H1 (cell line): ENCODE measurements around the gene APC2. TPM values are rescaled to one million over a fixed set of nuclear protein-coding genes. Genes with fewer than 3 reads are reported as not detected.

Source experiments
- CTCF ChIA-PET: fragments of 300-600 bp; sonication (Branson Sonifier 250); formaldehyde crosslinking; loops from one replicate; lab custom pipeline; 2021; ENCODE audit not compliant: partially characterized antibody; lab: Charles Lee
- POLR2A ChIA-PET: fragments of 300-600 bp; sonication (Branson Sonifier 250); formaldehyde crosslinking; loops from one replicate; lab custom pipeline; 2021; ENCODE audit warnings: inconsistent platforms; ENCODE audit not compliant: partially characterized antibody; lab: Charles Lee
- DNase-seq, 2 experiments: peaks; one replicate each; pipeline versions ENCODE4 v3.0.0 to v3.0.0-alpha.2; 2010 to 2022; ENCODE audit warnings: low spot score in 2 of 2, low read depth in 1 of 2, mixed read lengths in 1 of 2
- FAIRE-seq: peaks from 2 replicates; lab custom pipeline; 2011; peaks lifted over from hg19 to GRCh38; lab: Jason Lieb, UNC
- H2AFZ ChIP-seq: 2 replicates; pipeline ENCODE4 v1.8.1; 2012; ENCODE audit warnings: low read length, inconsistent platforms
- H2AK5ac ChIP-seq: 2 replicates; pipeline ENCODE4 v1.6.1; 2013; ENCODE audit warnings: low read depth, low read length
- H2BK120ac ChIP-seq: replicated peaks from 2 replicates; pipeline ENCODE3; 2013; ENCODE audit warnings: low read depth, low read length, inconsistent platforms
- H2BK12ac ChIP-seq: 2 replicates; pipeline ENCODE4 v1.6.1; 2013; ENCODE audit warnings: low read depth, low read length
- H2BK15ac ChIP-seq: 2 replicates; pipeline ENCODE4 v1.6.1; 2013; ENCODE audit warnings: low read length
- H2BK20ac ChIP-seq: 2 replicates; pipeline ENCODE4 v1.6.1; 2013; ENCODE audit warnings: low read length
- H2BK5ac ChIP-seq: 2 replicates; pipeline ENCODE4 v1.6.1; 2013; ENCODE audit warnings: low read depth, low read length
- H3K14ac ChIP-seq: 2 replicates; pipeline ENCODE4 v1.6.1; 2013; ENCODE audit warnings: inconsistent platforms; ENCODE audit not compliant: insufficient read length
- H3K18ac ChIP-seq: 2 replicates; pipeline ENCODE4 v1.6.1; 2013; ENCODE audit warnings: low read length; ENCODE audit errors: extremely low read depth
- H3K23ac ChIP-seq: 2 replicates; pipeline ENCODE4 v1.6.1; 2013; ENCODE audit warnings: inconsistent platforms; ENCODE audit not compliant: insufficient read length
- H3K23me2 ChIP-seq: 2 replicates; pipeline ENCODE4 v1.6.1; 2013; ENCODE audit warnings: low read depth, low read length
- H3K27ac ChIP-seq: 2 replicates; pipeline ENCODE4 v1.6.1; 2011; ENCODE audit warnings: low read depth, low read length, inconsistent platforms
- H3K27me3 ChIP-seq, 4 experiments: replicated peaks in 1 of 4; 1 replicate in 1 of 4; 2 replicates in 3 of 4; pipeline versions ENCODE4 v1.6.1 to v1.8.1; 2011 to 2013; ENCODE audit warnings: low read length in 3 of 4, mild to moderate bottlenecking in 3 of 4, inconsistent platforms in 2 of 4, mixed read lengths in 2 of 4, moderate library complexity in 1 of 4; ENCODE audit not compliant: control insufficient read depth in 3 of 4, insufficient read depth in 3 of 4; ENCODE audit errors: extremely low read depth in 1 of 4
- H3K36me3 ChIP-seq, 4 experiments: 2 replicates each; pipeline versions ENCODE4 v1.6.1 to v1.8.1; 2011 to 2013; ENCODE audit warnings: mild to moderate bottlenecking in 4 of 4, low read length in 3 of 4, moderate library complexity in 2 of 4, control low read depth in 1 of 4, inconsistent platforms in 1 of 4; ENCODE audit not compliant: insufficient read depth in 4 of 4, control insufficient read depth in 2 of 4
- H3K4ac ChIP-seq: replicated peaks from 2 replicates; pipeline ENCODE3; 2013; ENCODE audit warnings: low read length, low read depth, mixed read lengths, inconsistent platforms; ENCODE audit not compliant: insufficient read length
- H3K4me1 ChIP-seq, 4 experiments: replicated peaks in 1 of 4; 1 replicate in 1 of 4; 2 replicates in 3 of 4; pipeline versions ENCODE4 v1.6.1 to v1.8.1; 2011 to 2013; ENCODE audit warnings: low read length in 3 of 4, inconsistent platforms in 2 of 4, mixed read lengths in 1 of 4; ENCODE audit not compliant: insufficient read depth in 4 of 4, control insufficient read depth in 3 of 4
- H3K4me2 ChIP-seq, 2 experiments: 2 replicates each; pipeline versions ENCODE4 v1.6.1 to v1.8.1; 2011 to 2013; ENCODE audit warnings: low read depth in 2 of 2, low read length in 2 of 2, control low read depth in 1 of 2, inconsistent platforms in 1 of 2, mild to moderate bottlenecking in 1 of 2; ENCODE audit not compliant: insufficient read depth in 1 of 2
- H3K4me3 ChIP-seq, 4 experiments: fragments of 200-600, 300-600 bp in 1 of 4; sonication (generic), shearing (Covaris generic), sonication (Bioruptor Twin) in 1 of 4; 2 replicates each; pipeline versions ENCODE4 v1.5.1 to v1.8.1; 2011 to 2016; ENCODE audit warnings: low read length in 4 of 4, low read depth in 3 of 4, control low read depth in 2 of 4, inconsistent platforms in 2 of 4, mild to moderate bottlenecking in 2 of 4, mixed read lengths in 1 of 4, moderate library complexity in 1 of 4; ENCODE audit not compliant: insufficient read depth in 2 of 4; ENCODE audit errors: extremely low read depth in 1 of 4
- H3K56ac ChIP-seq: replicated peaks from 2 replicates; pipeline ENCODE3; 2013; ENCODE audit warnings: low read depth, mild to moderate bottlenecking, mixed read lengths, low read length, inconsistent platforms; ENCODE audit not compliant: insufficient read length
- H3K79me1 ChIP-seq: 2 replicates; pipeline ENCODE4 v1.6.1; 2013; ENCODE audit warnings: low read depth, low read length, control low read depth
- H3K79me2 ChIP-seq, 2 experiments: 2 replicates each; pipeline versions ENCODE4 v1.6.1 to v1.8.1; 2012 to 2013; ENCODE audit warnings: low read length in 2 of 2, mild to moderate bottlenecking in 2 of 2, inconsistent platforms in 1 of 2; ENCODE audit not compliant: insufficient read depth in 2 of 2, control insufficient read depth in 1 of 2
- H3K9ac ChIP-seq, 4 experiments: replicated peaks in 1 of 4; 1 replicate in 1 of 4; 2 replicates in 3 of 4; pipeline versions ENCODE4 v1.6.1 to v1.8.1; 2011 to 2013; ENCODE audit warnings: low read depth in 3 of 4, low read length in 3 of 4, control low read depth in 2 of 4, mild to moderate bottlenecking in 2 of 4, moderate library complexity in 2 of 4, inconsistent platforms in 1 of 4; ENCODE audit errors: extremely low read depth in 1 of 4
- H3K9me3 ChIP-seq, 2 experiments: 2 replicates each; pipeline versions ENCODE4 v1.6.1 to v1.8.1; 2012 to 2013; ENCODE audit warnings: mild to moderate bottlenecking in 2 of 2, moderate library complexity in 2 of 2, control low read depth in 1 of 2, inconsistent platforms in 1 of 2, low read depth in 1 of 2, low read length in 1 of 2, mixed read lengths in 1 of 2; ENCODE audit not compliant: insufficient read depth in 2 of 2
- H4K20me1 ChIP-seq, 2 experiments: replicated peaks in 1 of 2; 2 replicates each; pipeline versions ENCODE3 to v1.8.1; 2011 to 2013; ENCODE audit warnings: inconsistent platforms in 2 of 2, low read length in 2 of 2, mild to moderate bottlenecking in 1 of 2; ENCODE audit not compliant: insufficient read depth in 2 of 2, control insufficient read depth in 1 of 2
- H4K5ac ChIP-seq: 2 replicates; pipeline ENCODE4 v1.6.1; 2013; ENCODE audit warnings: low read length, low read depth, mixed read lengths, inconsistent platforms; ENCODE audit not compliant: insufficient read length
- H4K8ac ChIP-seq: 2 replicates; pipeline ENCODE4 v1.8.0; 2013; ENCODE audit warnings: mild to moderate bottlenecking, moderate library complexity, low read length, inconsistent platforms; ENCODE audit not compliant: insufficient read depth; ENCODE audit errors: extremely low read depth
- H4K91ac ChIP-seq: replicated peaks from 2 replicates; pipeline ENCODE3; 2013; ENCODE audit warnings: low read length, mixed read lengths, inconsistent platforms; ENCODE audit not compliant: insufficient read length
- CHD1 ChIP-seq: IDR thresholded peaks from 2 replicates; pipeline ENCODE4 v1.6.1; 2012; ENCODE audit warnings: low read depth, low read length, improper control_type of control experiment
- KDM5A ChIP-seq: fragments of 200-600 bp; IDR thresholded peaks from 2 replicates; pipeline ENCODE4 v1.7.1; 2012; ENCODE audit warnings: mild to moderate bottlenecking, low read length, inconsistent platforms, mixed read lengths
- MAFK ChIP-seq: IDR thresholded peaks from 2 replicates; pipeline ENCODE4 v1.6.1; 2012; ENCODE audit warnings: low read depth, mild to moderate bottlenecking, improper control_type of control experiment, low read length
- POLR2AphosphoS5 ChIP-seq: IDR thresholded peaks from 2 replicates; pipeline ENCODE4 v1.6.1; 2011; ENCODE audit warnings: low read depth, low read length
- SP1 ChIP-seq: IDR thresholded peaks from 2 replicates; pipeline ENCODE4 v1.6.1; 2011; ENCODE audit warnings: low read depth, low read length
- SP4 ChIP-seq: IDR thresholded peaks from 2 replicates; pipeline ENCODE4 v1.6.1; 2012; ENCODE audit warnings: low read length, inconsistent platforms
- YY1 ChIP-seq: IDR thresholded peaks from 2 replicates; pipeline ENCODE4 v1.6.1; 2011; ENCODE audit warnings: low read depth, mild to moderate bottlenecking, low read length
- WGBS, 2 experiments: shearing (Covaris generic) in 1 of 2; methylation state at CpG; one replicate each; pipeline versions ENCODE4 v1.1.6 to v1.1.7; 2013 to 2015; ENCODE audit warnings: low lambda C conversion rate in 2 of 2, mixed read lengths in 2 of 2, inconsistent platforms in 1 of 2, low coverage in 1 of 2, missing lambda C conversion rate in 1 of 2; ENCODE audit not compliant: insufficient replicate concordance in 2 of 2, insufficient coverage in 1 of 2, insufficient read length in 1 of 2; ENCODE audit errors: extremely low coverage in 1 of 2, missing lambda C conversion rate in 1 of 2; 5-methylcytosine and 5-hydroxymethylcytosine counted together
- polyA plus RNA-seq, 7 experiments: library from polyadenylated mRNA; depleted of rRNA in 3 of 7; stranded (reverse) in 5 of 7; unstranded in 2 of 7; fragments of >200 nt in 5 of 7; fragments of 200-250 nt in 2 of 7; gene quantifications; 1 replicate in 5 of 7; 2 replicates in 1 of 7; 4 replicates in 1 of 7; pipeline versions ENCODE4 v1.2.1 to v1.2.3, GENCODE V29; 2011 to 2013; ENCODE audit warnings: missing spikeins in 2 of 7, mixed read lengths in 2 of 7
- total RNA-seq: library from RNA; stranded (reverse); fragmentation: NEBNext Ultra II Directional; extraction: Animal tissue kit (Norgen Biotek cat#: 25700); gene quantifications from 2 replicates; pipeline ENCODE4 v1.2.1, GENCODE V29; 2021
- TF ChIP-seq, protein P1 (sequence below), 3 experiments: IDR thresholded peaks; 1 replicate in 2 of 3; 2 replicates in 1 of 3; pipeline versions ENCODE4 v1.5.1 to v1.6.1; 2011; ENCODE audit warnings: low read length in 3 of 3, mild to moderate bottlenecking in 3 of 3, inconsistent platforms in 2 of 3, low read depth in 1 of 3, moderate library complexity in 1 of 3; ENCODE audit not compliant: insufficient read depth in 1 of 3; ENCODE audit errors: control extremely low read depth in 1 of 3
- TF ChIP-seq, protein P2 (sequence below): IDR thresholded peaks from 2 replicates; pipeline ENCODE4 v1.6.1; 2011; ENCODE audit warnings: low read length, improper control_type of control experiment

APC2 gene
- total and polyA plus RNA-seq, 2 of the 8 experiments (the other 6 are each of a cell fraction or from before 2014, with no cell fraction given), result 1.3 to 4.1 TPM

DNA sequence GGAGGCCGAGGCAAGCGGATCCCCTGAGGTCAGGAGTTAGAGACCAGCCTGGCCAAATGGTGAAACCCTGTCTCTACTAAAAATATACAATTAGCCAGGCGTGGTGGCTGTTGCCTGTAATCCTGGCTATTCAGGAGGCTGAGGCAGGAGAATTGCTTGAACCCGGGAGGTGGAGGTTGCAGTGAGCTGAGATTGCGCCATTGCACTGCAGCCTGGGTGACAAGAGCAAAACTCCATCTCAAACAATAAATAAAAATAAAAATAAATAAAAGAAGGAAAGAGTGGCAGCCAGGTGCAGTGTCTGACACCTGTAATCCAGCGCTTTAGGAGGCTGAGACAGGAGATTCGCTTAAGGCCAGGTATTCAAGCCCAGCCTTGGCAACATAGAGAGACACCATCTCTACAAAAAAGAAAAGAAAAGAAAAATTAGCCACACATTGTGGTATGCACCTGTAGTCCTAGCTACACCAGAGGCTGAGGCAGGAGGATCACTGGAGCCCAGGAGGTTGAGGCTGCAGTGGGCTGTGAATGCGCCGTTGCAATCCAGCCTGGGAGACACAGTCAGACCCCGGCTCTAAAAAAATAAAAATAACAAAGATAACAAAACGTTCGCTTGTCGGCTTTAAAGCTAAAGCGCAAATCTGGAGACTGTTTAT lies 52.6 kb downstream of the APC2 start:
- Histone ChIP-seq H2BK15ac (no peak overlapping the region), H3K56ac (no peak overlapping the region), H2BK12ac (0 out of 2 replicates have a peak overlapping the region, but pooled peaks have one; percentile 39), H3K27ac (no peak overlapping the region), H3K4me3 (peak overlapping the region in 1 of 4 experiments; percentile 52; a peak in 1 of 8 replicates), H3K9me3 (peaks cover 5 to 11% of the 10 kb centered on the region in 2 experiments; a peak in 2 of 4 replicates), H3K18ac (no peak overlapping the region), H3K14ac (no peak overlapping the region), H3K4me2 (peak overlapping the region; percentile 54 to 62), H3K4ac (no peak overlapping the region), H4K20me1 (no peaks in the 10 kb centered on the region), H3K23ac (no peak overlapping the region), H3K36me3 (no peaks in the 10 kb centered on the region), H4K91ac (no peak overlapping the region), H3K79me2 (no peaks in the 10 kb centered on the region), H3K27me3 (peaks cover 0 to 19% (median 16%) of the 10 kb centered on the region in 4 experiments; a peak in 5 of 7 replicates), H4K5ac (no peak overlapping the region), H2AFZ (no peak overlapping the region), H4K8ac (no peak overlapping the region), H3K4me1 (peaks cover 0 to 10% (median 6%) of the 10 kb centered on the region in 4 experiments; a peak in 5 of 7 replicates), H2BK120ac (no peak overlapping the region), H3K23me2 (peaks cover 4% of the 10 kb centered on the region; the same call in 1 of the 2 replicates), H2AK5ac (no peak overlapping the region), H2BK20ac (no peak overlapping the region), H3K79me1 (no peaks in the 10 kb centered on the region), H2BK5ac (no peak overlapping the region), H3K9ac (no peak overlapping the region)
- FAIRE-seq (no peak), DNase-seq (no peak)
- POLR2A ChIA-PET, result interaction anchor here (0.6 to 2.6 kb wide), 5 partner anchors 11 to 259 kb away, joined by 3 to 7 read pairs (median 3); partner anchors contain the start of gene REEP6
- CTCF ChIA-PET, result interaction anchor here (0.5 to 3.9 kb wide), 11 partner anchors 9 to 324 kb away, joined by 3 to 14 read pairs (median 3); no protein-coding TSS in a partner anchor
- 90% methylated on average over 14 of the region's 14 CpGs; no CpG with 5 or more reads in 1 of the 2 experiments for WGBS, 2 experiments
- TF ChIP-seq KDM5A, result no peak
- TF ChIP-seq CHD1, result no peak
- TF ChIP-seq, protein P1, sequence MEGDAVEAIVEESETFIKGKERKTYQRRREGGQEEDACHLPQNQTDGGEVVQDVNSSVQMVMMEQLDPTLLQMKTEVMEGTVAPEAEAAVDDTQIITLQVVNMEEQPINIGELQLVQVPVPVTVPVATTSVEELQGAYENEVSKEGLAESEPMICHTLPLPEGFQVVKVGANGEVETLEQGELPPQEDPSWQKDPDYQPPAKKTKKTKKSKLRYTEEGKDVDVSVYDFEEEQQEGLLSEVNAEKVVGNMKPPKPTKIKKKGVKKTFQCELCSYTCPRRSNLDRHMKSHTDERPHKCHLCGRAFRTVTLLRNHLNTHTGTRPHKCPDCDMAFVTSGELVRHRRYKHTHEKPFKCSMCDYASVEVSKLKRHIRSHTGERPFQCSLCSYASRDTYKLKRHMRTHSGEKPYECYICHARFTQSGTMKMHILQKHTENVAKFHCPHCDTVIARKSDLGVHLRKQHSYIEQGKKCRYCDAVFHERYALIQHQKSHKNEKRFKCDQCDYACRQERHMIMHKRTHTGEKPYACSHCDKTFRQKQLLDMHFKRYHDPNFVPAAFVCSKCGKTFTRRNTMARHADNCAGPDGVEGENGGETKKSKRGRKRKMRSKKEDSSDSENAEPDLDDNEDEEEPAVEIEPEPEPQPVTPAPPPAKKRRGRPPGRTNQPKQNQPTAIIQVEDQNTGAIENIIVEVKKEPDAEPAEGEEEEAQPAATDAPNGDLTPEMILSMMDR (IDR thresholded peaks at IDR 0.05; ENCODE audit: control extremely low read depth in 1 of 3, insufficient read depth in 1 of 3, low read depth in 1 of 3, low read length in 3 of 3), result no peak
- no peak for TF ChIP-seq SP1
- TF ChIP-seq, protein P2, sequence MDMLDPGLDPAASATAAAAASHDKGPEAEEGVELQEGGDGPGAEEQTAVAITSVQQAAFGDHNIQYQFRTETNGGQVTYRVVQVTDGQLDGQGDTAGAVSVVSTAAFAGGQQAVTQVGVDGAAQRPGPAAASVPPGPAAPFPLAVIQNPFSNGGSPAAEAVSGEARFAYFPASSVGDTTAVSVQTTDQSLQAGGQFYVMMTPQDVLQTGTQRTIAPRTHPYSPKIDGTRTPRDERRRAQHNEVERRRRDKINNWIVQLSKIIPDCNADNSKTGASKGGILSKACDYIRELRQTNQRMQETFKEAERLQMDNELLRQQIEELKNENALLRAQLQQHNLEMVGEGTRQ, result no peak
- TF ChIP-seq SP4, result no peak
- no peak for TF ChIP-seq MAFK
- no peak for TF ChIP-seq YY1
- TF ChIP-seq POLR2AphosphoS5, result no peak
